Left hindlimb (tissue), 1 donor: Measurements from ENCODE around the gene CUZD1.
A peak's percentile ranks its signal among the peaks of the same experiment; 100 is the strongest.
"Not testable (repeated sequence)": the region's sequence is repeated elsewhere in the genome, so short reads cannot be mapped to it uniquely, and the experiment has no call there.

Source experiments
- DNase-seq: peaks from one replicate; pipeline ENCODE4 v3.0.0-alpha.2; 2018

The CUZD1 gene, protein sequence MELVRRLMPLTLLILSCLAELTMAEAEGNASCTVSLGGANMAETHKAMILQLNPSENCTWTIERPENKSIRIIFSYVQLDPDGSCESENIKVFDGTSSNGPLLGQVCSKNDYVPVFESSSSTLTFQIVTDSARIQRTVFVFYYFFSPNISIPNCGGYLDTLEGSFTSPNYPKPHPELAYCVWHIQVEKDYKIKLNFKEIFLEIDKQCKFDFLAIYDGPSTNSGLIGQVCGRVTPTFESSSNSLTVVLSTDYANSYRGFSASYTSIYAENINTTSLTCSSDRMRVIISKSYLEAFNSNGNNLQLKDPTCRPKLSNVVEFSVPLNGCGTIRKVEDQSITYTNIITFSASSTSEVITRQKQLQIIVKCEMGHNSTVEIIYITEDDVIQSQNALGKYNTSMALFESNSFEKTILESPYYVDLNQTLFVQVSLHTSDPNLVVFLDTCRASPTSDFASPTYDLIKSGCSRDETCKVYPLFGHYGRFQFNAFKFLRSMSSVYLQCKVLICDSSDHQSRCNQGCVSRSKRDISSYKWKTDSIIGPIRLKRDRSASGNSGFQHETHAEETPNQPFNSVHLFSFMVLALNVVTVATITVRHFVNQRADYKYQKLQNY

DNA sequence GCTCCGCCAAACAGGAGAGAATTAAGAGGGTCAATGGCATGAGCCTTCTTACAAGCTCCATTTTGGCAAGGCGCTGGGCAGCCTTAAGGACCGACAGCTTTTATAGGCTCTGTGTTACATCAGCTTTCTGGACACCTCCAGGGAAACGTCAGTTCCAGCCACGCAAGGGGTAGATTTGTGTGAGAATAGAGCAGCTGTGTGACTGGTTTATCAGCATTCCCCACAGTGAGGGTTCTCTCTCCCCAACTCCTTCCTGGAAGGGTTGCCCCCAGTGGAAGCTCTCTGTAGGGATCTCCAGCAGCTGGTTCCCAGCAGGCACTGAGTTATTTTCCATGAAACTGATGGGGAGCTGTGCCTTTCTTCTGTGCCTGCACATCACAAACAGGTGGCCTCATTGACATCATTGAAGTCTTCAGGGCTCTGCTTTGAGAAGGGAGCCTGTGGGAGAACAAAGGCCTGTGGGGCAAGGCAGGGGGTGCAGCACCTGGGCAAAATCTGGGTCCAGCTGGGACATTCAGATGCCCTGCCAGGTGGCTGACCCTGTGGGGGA, at the start of gene CUZD1:
Gene CUZD1 (minus strand): TSS at position 75 of the 550 bp plus-strand sequence. CDS start 14 bp downstream, at position 61.
- DNase-seq = no peak

DNA sequence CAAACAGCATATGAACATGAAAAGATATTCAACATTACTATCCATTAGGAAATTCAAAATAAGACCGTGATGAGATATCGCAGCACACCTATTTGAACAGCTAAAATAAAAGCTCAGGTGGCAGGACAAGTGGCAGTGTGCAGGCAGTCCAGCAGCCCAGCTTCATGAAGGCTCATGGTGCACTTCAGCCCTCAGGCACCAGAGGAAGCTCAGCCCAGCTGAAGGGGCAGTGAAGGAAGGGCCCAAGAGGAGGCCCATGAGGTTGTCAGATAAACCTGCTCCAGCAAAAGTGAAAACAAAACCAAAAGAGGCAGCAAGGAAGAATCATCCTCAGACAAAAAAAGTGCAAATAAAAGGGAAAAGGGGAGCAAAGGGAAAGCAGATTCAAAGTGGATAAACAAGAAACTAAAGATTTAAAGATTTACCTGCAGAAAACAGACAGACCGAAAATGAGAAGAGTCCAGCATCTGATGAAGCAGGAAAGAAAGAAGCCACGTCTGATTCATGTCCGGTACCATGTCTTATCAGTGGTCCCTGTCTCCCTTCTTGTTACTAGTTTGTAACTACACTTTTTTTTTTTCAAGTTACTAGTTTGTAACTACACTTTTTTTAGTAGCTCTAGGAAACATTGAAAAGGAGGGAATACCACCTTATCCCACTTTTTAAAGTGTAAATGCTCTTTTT, 48.7 kb upstream of the CUZD1 start:
- no peak for DNase-seq

DNA sequence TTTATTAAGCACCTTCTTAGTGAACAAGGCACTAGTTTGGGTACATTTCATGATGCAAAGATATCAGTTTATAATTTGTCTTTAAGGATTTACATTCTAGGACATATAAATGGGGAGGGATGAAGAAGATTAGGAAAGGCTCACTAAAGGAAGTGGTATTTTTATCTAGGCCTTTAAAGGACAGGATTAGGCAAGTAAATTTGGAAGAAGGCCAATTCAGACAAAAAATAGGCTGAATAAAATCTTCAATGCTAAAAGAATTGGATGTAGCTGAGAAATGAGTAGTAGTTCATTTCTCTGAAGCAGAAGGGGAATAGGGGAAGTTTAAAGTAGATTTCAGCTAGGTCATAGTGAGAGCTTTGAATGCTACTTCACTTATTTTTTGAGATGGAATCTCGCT, 38.5 kb upstream of the CUZD1 start:
- no peak for DNase-seq

DNA sequence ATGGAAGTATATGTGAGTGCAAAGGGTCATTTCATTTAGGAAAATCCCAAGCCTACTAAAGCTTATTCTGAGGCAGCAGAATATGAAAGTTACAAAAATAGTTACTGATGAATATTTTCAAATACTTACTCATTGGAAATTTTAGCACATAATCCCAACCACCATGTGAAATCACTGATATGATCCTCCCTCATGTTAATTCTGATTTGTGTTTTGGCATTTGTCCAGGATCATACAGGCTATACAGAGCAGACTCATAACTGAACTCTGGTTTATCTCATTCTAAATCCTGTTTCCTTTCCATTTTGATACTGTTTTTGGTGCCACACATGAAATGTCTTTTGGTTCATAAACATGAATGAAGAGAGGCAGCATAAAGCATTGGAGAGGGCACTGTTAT, 37.1 kb upstream of the CUZD1 start:
- no peak for DNase-seq

DNA sequence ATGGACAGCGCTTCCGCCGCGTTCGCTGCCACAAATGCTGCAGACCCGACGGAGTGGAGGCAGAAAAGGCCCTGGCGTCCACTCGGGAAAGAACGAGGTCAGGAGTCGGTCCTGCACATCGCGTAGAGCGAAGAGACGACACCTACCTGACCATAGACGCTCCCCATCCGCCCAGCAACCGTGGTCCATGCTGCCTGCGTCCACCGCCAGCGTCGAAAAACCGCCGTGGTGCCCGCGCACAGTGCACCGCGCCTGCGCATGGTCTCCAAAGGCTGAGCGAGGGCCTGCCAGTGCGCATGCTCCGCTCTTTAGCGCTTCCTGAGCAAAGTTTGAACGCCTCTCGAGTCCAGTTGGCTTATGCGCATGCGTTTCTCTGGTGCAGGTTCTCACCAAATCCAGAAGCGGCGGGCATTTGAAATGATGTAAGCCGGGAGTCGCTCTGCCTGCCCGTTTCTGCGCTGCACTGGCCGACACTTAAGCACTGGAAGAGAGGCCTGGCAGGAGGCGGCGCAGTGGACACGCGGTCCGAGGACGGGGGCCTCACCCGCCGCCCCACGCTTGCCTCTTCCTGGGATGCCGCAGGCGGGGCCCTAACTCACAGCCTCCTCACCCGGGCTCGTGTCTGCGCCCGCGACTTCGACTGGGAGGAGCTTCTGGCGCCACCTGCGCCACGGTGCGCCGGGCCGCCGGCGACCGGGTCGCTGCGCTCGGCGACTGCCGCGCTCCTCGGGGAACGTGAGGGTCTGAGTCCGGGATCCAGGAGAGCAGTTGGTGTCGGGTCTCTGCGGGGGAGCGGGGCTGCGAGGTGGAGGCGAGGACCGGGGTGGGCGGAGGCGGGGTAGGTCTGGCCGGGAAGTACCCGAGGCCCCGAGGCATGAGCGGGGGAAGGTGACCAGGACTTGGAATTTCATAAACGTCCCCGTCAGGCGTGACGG, 33.9 kb upstream of the CUZD1 start, which contains the start of gene FAM24B:
Gene FAM24B (minus strand): TSS at position 243 of the 935 bp plus-strand sequence. CDS start 29,066 bp downstream, outside the sequence.
- peak; percentile 96 for DNase-seq

DNA sequence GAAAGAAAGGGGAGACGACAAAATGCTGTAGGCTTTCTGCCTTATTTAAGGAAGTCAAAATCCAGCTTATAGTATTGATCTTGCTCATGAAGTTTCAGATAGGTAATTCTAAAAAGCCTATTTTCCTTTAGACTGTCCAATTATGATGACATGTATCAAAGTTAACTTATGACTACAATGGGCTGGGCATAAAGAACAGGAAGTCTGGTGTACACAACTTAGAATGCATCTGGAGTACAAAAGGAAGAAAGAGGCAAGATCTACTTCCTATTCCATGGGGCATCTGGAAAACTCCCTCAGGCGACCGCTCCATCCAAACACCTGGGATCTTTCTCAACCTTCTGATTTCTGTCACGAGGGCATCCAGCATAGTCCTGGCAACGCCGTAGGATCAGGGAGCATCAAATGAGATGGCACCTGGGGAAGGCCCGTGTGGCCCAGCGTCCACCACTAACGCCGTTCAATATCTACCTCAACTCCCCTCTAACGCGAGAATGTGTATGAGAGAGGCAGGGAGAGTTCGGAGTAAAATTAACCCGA, 33.2 kb upstream of the CUZD1 start:
- DNase-seq = peak; percentile 25

DNA sequence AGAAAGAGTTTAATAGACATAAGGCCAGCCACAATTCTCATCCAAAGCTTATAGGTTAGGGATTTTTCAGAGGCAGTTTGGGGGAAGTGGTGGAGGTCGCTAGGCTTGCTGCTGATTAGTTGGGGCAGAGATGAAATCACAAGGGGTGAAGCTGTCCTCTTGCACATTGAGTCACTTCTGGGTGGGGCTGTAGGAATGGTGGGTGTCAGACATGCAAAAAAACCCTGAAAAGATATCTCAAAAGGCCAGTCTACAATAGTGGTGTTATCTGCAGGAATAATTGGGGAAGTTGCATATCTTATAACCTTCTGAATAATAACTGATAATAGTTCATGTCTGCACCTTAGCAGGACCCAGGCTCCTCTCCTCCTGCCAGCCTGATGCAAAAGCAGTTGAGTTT, 31.6 kb upstream of the CUZD1 start:
- no peak for DNase-seq

DNA sequence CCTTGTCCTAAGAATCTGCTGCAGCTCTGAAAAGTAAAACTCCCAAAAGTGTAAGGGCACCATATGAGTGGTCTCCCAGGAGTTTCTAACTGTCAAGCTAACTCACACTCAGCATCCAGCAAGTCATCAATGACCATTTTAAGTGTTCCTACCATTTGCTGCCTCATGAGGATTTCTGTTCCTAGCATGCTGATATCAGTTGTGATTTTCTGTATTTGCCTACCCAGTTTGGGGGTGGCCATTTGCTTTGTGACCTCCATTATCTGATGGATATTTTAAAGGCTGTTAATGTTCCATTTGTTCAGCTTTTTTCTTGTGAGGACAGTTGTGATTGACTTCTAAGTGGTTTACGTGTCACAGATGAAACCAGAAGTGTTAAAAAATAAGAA, 30.8 kb upstream of the CUZD1 start:
- no peak for DNase-seq

DNA sequence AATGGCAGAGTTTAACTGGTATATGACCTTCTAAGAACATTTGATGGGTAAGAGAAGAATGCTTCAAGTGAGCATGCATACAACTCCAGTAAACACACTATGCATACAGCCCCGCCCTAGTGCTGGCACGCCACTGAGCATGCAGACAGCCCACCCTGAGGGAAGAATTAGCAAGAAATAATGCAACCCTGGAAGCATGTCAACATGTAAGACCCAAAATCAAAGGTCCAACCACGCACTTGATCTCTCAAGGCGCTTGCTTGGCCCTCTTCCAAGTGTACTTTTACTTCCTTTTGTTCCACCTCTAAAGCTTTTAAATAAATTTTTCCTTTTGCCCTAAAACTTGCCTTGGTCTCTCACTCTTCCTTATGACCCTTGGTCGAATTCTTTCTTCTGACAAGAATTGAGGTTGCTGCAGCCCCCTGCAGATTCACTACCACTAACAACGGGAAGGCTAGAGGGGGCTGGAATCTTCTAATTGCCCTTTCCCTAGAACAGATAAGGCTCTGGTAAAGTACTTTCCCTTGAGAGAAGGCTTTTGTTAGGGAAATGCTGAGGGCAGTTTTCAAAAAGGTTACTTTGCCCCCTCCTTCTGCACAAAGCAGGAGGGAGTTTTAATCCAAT, 30.3 kb upstream of the CUZD1 start:
- no peak for DNase-seq

DNA sequence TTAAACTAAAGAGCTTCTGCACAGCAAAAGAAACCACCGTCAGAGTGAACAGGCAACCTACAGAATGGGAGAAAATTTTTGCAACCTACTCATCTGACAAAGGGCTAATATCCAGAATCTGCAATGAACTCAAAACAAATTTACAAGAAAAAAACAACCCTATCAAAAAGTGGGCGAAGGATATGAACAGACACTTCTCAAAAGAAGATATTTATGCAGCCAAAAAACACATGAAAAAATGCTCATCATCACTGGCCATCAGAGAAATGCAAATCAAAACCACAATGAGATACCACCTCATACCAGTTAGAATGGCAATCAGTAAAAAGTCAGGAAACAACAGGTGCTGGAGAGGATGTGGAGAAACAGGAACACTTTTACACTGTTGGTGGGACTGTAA, 26.3 kb upstream of the CUZD1 start:
- DNase-seq = not testable (repeated sequence)

DNA sequence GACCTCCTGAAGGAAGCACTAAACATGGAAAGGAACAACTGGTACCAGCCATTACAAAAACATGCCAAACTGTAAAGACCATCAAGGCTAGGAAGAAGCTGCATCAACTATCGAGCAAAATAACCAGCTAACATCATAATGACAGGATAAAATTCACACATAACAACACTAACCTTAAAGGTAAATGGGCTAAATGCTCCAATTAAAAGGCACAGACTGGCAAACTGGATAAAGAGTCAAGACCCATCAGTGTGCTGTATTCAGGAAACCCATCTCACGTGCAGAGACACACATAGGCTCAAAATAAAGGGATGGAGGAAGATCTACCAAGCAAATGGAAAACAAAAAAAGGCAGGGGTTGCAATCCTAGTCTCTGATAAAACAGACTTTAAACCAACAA, 23.1 kb upstream of the CUZD1 start:
- not testable (repeated sequence) for DNase-seq

DNA sequence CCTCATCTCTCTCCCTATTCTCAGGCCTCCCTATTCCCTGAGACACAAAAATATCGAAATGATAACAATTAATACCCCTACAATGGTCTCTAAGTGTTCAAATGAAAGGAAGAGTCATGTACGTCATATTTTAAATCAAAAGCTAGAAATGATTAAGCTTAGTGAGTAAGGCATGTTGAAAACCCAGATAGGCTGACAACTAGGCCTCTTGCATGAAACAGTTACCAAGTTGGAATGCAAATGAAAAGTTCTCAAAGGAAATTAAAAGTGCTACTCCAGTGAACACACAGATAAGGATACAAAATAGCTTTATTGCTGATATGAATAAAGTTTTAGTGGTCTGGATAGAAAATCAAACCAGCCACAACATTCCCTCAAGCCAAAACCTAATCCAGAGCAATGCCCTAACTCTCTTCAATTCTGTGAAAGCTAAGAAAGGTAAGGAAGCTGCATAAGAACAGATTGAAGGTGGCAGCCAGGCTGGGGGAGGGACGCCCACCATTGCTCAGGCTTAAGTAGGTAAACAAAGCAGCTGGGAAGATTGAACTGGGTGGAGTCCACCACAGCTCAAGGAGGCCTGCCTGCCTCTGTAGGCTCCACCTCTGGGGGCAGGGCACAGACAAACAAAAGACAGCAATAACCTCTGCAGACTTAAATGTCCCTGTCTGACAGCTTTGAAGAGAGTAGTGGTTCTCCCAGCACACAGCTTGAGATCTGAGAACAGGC, 21.3 kb upstream of the CUZD1 start:
- not testable (repeated sequence) for DNase-seq

DNA sequence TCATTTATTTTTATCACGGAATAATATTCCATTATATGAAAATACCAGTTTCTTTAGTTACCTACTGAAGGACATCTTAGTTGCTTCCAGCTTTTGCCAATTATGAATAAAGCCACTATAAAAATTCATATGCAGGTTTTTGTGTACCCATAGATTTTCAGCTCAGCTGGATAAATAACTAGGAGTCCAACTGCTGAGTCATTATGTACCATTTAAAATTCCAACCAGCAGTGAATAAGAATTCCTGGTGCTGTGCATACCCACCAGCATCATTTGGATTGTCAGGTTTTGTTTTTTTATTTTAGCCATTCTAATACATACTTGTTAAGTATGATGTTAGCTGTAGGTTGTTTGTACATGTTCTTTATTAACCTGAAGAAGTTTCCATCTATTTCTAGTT, 19.2 kb upstream of the CUZD1 start:
- DNase-seq = no peak

DNA sequence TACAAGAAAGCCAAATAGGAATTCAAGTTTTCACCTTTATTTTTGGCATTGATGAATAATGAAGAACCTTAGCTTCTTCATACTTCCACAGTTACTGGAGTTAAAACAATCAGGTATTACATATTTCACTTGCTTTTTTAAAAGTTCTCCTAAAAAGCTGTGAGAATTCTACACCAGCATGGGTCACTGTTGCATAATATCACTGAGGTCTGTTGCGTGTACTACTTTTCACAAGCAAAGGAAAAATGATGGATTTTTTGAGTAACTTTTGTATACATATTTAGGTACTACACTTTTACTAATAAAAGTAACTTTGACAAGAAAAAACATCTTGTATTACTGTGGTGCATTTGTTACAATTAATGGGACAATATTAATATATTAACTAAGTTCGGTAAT, 18.5 kb upstream of the CUZD1 start:
- DNase-seq = no peak

DNA sequence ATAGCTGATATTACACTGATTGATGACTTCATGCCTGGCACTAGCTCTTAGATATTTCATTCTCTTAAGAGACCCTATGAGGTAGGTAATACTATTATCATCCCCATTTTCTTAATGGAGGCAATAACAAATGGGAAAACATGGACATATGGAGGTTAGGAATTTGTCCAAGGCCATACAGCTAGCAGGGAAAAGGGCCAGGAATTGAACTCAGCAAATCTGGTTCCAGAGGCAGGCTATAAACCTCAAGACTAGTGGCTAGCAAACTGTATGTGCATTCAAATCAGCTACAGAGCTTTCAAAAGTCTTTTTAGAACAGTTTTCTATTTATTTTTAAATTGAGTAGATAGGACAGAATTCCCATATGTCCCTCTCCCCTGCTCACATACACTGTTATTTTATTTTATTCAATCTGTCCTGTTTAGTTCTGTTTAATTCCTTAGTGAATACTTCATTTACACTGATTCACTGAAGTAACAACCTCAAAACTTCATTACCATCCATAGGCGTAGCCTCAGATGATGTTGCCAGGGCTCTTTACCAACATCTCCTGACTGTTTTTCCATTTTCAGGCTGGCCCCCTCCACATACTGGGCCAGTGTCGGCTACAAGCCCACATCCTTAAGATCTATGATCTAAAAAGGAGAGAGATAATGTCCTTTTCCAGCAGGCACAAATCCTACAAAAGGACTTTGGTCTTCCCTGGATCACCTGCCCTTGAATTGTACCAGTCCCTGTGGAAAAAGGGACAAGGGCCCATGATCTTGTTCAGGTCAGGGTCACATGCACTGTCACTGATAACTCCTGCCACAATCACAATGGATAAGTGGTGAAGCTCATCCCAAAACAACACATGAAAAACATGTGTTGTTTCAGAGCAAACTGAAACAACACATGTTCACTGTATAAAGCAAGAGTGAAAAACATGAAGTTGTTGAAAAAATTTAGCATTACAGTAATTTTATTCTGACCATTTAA, 17.8 kb upstream of the CUZD1 start:
- no peak for DNase-seq

DNA sequence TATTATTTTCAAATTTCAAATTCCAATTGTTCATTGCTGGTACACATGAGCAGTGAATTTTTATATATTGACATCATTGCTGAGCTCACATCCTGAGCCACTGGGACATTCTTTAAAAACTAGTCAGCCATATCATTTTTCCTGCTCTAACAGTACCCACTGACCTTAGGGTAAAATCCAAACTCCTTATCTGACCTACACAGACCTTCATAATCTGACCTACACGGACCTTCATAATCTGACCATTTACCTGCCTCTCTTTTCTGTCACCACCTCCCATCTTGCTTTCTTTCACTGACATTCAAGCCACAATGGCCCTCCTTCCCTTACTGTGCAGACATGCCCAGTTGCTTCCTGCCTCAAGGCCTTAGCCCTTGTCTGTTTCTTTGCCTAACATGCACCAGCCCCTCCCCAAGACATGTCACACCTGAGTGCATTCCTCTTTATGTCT, 16.1 kb upstream of the CUZD1 start:
- no peak for DNase-seq

DNA sequence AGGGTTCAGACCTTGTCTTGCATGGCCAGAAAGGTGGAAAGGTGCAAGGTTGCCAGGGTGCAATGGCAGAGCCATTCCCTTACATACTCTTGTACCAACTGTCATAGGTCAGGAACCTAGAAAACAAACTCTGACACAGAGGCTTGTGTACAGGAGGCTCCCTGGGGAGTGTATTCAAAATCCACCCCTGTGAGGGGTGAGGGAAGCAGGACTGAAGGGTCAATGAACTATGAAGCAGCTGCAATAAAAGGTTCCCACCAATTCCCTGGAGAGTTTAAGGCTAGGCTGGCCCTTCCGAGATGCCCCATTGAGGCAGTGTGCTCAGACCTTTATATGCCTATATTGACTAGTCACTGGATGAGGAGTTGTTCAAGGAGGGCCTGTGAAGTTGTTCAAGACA, 13.9 kb upstream of the CUZD1 start:
- DNase-seq = no peak

DNA sequence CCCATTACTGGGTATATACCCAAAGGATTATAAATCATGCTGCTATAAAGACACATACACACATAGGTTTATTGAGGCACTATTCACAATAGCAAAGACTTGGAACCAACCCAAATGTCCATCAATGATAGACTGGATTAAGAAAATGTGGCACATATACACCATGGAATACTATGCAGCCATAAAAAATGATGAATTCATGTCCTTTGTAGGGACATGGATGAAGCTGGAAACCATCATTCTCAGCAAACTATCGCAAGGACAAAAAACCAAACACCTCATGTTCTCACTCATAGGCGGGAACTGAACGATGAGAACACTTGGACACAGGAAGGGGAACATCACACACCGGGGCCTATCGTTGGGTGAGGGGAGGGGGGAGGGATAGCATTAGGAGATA, 12.4 kb upstream of the CUZD1 start:
- DNase-seq = not testable (repeated sequence)

DNA sequence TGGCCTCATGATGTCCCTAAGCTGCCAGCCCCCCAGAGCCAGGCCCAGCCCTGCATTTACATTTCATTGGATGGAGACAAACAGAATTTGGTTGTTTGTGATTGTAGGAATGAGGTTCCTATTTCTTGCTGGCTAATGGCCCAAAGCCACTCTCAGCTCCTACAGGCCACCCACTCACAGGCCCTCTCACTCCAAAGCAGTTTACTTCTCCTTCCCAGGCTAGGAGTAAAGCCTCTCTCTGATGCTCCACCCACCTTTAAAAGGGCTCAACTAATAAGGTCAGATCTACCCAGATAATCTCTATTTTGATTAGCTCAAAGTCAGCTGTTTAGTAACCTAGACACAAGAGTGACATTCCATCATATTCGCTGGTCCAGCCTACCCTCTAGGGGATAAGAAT, 11.2 kb upstream of the CUZD1 start:
- no peak for DNase-seq

DNA sequence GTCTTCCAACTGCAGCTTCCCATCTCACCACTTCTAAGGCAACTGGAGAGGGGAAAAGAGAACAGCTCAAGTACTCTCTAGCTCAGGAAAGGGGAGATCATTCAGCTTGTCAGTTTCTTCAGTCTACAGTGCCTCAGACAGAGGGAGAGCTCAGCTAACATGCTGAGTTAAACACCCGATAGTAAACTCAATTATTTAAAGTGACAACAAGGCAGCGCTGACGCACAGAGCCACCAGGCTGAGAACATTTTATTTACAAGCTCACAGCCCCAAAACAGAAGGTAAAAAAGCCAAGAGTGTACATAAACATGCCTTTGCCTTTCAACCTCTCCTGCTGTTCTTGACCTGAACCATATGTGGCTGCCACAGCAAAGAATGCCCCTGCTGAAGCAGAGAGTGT, 10.1 kb upstream of the CUZD1 start:
- no peak for DNase-seq
